Measurements from ENCODE around the gene KCNAB1.
"Not testable (repeated sequence)": the region's sequence is repeated elsewhere in the genome, so short reads cannot be mapped to it uniquely, and the experiment has no call there.

The KCNAB1 gene

DNA sequence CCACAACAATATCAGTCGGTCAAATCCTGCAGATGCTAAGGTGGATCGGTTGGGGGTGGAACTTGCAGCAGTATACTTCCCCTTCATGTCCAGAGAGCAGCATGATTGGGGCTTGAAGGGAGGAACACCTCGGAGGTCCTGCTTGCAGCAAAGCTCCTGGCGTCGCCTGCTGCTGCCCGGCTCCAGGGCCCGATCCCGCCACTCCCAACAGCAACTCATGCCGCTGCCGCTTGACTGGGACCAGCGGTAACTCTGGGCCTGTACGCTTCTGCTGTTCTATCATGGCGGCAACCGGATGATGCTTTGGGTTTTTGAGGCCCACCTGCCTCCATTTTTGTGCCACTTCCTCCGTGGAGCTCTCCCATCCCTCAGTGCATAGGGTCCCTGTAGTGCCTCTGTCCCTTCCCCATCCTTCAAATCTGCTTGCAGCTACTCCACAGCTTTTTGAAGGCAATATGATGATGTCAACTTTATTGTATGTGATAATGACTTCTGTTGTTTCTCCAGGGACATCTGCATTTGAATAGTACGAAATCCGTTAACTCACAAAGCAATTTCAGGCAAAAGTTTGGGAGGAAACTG lies 56.3 kb downstream of the KCNAB1 start:
- DNase-seq (ENCODE audit: low read depth) = no peak

DNA sequence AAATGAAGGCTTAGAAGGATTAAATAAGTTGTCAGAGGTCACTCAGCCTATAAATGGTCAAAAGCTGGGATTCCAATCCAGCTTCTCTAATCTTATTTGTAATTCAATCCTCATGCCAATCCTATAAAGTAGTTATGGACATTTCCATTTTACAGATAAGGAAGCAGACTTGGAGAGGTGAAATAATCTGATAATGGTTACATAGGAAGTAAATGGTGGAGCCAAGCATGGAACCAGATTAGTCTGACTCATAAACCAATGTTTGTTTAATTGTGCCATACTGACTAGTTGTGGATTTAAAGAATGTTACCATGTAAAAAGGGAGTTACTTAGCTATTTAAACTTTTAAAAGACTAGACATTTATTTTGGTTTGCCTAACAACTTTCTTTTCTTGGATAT lies 59.7 kb downstream of the KCNAB1 start:
- no peak for DNase-seq (ENCODE audit: low read depth)

DNA sequence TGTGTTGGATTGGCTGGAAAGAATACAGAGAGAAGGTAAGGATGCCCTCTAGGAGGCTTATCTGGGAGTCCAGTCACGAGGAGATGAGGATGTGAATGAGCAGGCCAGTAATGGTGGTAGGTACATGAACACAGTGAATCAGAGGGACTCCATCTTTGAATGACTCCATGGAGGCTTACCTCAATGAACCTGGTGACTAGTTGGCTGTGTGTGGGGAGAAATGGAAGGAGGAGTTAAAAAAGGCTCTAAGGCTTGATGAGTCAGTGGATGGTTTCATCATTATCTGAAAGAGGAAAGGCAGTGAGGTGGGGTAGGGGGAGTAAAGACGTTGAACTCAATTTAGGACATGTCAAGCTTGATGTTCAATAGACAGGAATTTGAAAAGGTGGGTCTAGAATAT lies 61.1 kb downstream of the KCNAB1 start:
- DNase-seq (ENCODE audit: low read depth) = peak; percentile 27

DNA sequence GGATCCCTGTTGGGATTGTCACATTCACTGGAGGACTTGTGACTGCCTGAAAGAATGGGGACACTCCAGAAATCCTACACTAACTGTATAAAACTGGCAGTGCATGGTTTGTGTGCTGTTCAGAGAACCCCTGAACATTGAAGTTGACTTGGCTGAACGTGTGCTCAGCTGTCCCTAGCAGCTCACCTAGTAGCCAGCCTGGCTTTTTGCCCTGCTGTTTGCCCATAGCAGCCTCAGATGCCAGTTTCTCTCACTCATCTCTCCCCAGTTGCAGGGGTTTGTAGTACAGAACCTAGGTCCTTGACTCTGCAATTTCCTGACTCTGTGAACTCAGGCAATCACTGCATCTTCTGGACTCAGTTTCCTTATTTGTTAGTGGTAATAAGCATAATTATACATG lies 63.0 kb downstream of the KCNAB1 start:
- no peak for DNase-seq (ENCODE audit: low read depth)

DNA sequence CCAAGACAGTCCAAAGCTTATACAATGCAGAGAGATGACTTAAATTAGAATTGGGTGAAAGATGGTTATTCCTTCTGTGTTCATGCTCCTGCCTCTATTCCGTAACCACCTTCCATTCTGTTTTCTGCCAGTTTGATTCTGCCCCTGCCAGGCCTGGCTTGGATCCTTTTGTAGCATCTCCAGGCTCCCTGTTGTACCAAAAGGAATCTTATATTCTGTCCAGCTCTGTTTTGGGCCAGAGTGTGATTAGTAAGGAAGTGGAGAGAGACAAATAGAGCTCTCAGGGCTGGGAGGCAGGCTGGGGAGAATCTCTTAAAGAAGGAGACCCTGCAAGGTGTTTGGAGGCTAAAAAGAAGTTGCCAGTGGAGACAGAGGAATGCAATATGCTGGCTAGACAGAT lies 63.8 kb downstream of the KCNAB1 start:
- no peak for DNase-seq (ENCODE audit: low read depth)

DNA sequence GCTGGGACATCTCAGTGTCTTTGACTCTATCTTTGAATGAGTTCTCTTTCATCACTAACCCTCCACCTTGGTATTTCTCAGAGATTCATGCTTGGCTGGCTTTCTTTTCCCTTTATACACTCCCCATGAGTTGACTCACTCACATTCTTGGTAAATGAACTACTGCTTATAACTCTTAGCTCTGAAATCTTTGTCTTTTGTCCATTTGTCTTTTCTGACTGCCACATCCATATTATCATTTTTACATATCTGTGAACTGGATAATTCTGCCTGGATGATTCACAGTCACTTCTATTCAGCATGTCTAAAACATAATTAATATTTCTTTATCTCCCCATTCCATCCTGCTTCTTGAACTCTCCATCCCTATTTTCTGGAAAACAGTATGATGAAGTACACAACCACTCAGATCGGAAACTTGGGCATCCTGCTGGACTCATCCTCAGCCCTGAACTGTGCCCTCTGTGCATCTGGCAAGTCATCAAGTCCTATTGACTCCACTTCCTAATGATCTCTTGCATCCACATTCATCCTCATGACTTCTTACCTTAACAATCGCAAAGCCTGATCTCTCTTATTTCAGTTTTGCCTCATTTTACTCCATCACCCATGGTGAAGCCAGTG lies 66.9 kb downstream of the KCNAB1 start:
- DNase-seq (ENCODE audit: low read depth) = peak; percentile 50

DNA sequence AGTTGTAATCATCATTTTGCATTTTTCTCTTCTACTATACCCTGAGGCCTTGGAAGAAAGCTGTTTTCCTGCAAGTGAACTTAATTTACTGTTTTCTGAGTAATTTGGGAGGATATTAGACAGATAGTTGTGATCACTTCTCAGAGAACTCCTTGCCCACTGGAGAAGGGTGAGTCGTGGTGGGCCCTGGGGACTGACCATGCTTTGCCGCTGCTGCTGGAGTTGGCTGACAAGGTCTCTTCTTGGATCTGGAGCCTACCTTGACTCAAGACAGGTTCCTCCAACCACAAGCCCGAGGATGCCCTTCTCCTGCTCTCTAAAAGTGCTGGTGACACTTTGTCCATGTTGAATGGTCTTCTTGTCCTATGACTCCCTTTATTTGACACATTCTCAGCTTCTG lies 68.4 kb downstream of the KCNAB1 start:
- no peak for DNase-seq (ENCODE audit: low read depth)

DNA sequence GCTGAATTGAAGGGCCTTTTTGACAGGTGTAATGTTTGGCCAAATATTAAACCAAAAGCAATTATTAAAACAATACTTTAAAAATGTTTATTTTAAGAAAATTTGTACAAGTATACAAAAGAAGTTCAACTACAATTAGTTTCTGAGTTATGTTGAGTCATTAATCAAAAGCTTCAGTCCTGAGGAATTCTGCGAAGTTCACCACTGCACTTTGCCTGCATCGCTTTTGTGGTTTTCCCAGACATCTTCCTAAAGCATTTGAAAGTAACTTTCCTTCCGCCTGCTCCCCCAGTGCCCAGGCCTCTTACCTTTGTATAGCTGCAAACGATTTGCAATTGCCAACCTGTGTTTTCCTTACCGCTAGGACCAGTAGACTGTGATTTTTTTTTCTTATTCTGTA lies 69.5 kb downstream of the KCNAB1 start:
- DNase-seq (ENCODE audit: low read depth) = no peak

DNA sequence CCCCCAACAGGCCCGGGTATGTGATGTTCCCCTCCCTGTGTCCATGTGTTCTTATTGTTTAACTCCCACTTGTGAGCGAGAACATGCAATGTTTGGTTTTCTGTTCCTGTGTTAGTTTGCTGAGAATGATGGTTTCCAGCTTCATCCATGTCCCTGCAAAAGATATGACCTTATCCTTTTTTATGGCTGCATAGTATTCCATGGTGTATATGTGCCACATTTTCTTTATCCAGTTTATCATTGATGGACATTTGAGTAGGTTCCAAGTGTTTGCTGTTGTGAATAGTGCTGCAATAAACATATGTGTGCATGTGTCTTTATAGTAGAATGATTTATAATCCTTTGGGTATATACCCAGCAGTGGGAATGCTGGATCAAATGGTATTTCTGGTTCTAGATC lies 74.6 kb downstream of the KCNAB1 start:
- not testable (repeated sequence) for DNase-seq (ENCODE audit: low read depth)

DNA sequence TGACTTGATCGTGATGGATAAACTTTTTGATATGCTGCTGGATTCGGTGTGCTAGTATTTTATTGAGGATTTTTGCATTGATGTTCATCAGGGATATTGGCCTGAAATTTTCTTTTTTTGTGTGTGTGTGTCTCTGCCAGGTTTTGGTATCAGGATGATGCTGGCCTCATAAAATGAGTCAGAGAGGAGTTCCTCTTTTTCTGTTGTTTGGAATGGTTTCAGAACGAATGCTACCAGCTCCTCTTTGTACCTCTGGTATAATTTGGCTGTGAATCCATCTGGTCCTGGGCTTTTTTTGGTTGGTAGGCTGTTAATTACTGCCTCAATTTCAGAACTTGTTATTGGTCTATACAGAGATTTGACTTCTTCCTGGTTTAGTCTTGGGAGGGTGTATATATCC lies 76.8 kb downstream of the KCNAB1 start:
- not testable (repeated sequence) for DNase-seq (ENCODE audit: low read depth)

DNA sequence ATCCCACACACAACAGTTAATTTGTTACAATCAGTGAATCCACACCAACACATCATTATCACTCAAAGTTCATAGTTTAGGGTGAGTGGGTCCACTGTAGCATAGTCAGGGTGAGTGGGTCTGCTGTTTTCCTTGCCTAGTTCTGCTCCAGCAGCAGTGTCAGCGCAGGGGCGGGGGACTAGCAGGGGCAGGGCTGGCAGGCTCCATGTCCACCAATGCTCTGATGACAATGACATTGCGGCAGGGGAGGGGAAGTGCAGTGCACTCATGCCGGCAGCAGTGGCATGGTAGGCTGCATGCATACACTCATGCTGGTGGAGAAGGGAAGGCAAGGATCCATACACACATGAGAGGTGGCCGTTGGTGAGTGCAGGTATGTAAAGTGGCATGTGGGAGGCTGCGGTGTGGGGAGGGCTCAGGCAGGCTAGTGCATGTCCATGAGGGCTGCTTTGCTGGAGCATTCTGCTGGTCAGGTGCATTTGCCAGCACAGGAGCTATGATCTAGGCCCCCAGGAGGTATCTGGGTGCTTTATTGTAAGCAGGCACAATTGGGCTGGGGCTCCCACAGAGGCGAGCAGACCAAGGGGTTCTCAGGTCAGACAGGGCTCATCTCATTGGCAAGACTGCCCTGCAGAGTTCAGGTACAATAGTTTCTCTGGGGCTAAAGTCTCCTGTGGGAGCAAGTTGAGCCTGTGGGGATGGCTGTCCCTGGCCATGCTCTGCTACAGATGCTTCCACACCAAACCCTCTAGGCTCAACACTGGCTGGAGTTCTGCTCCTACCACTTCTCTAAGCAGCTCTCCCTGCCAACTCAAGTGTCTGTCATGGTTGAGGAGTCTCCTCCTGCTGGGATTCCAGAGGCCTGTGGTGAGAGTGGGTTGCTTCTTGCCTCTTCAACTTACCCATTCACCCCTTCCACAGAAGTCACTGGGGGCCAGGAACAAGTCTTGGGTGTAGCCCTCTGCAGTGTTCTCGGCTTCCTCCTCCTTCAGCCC lies 81.3 kb downstream of the KCNAB1 start:
- no peak for DNase-seq (ENCODE audit: low read depth)

DNA sequence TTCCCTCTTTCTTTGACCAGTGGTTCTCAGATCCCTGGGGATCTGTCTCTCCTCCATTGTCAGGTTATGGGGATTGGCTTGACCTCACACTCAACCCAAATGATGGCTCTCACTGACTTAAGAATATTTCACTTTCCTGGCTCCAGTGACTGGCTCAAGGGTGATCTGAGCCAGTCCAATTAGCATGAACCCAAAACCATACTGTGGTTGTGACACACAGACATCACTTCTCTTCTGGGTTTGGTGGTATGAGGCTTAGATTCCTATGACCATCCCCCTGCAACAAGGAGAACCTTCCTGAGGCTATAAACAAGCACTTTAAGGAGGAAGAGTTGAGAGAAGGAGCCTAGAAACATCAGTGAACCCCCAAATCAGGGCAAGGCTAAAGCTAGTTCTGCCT lies 85.8 kb downstream of the KCNAB1 start:
- DNase-seq (ENCODE audit: low read depth) = no peak

DNA sequence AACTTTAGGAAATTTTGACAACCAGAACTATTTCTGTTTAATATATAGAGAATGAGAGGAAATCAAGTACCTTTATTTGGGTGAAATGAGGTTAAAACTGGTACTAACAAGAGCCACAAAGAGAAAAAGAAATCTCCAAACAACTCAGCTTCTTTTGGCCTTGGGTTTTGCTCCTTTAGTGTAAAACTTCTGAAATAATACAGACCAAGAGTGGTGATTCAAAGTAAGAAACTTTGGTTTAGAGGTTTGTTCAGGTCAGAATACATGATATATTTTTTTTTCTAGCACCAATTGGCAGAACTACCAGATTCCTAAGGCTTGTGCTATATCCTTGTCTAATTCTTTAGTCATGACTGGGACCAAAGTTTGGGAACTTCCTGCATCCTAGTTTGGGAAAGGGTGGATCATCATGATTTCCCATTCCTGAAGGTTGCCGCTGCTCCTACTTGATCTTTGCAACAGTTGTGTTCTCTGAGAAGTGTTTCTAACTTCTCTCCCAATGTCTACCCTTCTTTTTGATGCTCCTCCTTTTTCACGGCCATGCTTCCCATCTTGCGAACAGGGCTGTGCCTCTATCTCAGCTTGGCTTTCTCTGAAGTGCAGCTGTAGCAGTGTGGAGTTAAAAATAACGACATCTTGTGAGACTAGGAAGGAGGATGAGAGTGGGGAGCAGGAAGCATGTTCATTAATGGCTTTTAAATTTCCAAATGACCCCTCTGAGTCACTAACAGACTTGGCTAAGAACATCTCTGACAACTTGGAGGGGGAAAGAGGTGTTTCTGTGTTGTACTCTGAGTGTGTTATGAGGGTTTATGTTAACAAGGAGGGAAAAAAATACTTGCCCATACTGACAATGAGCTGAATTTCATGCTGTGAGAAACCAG lies 87.7 kb downstream of the KCNAB1 start:
- peak; percentile 82 for DNase-seq (ENCODE audit: low read depth)

DNA sequence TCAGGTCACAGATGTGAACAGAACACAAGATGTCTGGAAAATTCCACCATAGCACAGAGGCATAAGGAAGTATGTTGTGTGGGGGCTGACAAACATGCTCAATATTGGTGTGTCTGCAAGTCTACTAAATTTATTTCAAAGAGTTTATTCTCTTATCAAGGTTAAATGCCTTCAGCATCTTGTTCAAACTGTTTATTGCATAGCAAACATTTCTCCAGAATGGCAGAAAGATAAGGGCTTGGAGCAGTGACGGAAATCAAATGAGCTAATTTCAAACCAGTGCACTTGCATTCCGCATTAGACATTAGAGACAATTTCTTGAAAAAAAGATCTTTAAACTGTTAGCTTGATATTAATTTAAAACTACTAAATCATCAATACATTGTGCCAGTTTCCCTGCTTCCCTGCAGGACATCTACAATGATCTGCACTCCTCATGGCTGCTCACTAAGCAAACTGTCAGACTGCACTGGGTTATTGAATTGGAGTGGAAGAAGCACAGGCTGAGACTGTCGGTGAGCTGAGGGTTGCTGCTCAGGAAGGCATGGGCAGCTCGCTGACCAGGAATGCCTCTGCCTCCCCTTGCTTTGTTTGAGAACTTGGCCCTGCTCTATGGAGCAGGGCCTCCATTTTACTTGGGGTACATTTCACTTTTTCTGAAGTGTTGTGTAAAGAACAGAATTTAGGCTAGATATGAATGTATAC lies 89.4 kb downstream of the KCNAB1 start:
- no peak for DNase-seq (ENCODE audit: low read depth)

DNA sequence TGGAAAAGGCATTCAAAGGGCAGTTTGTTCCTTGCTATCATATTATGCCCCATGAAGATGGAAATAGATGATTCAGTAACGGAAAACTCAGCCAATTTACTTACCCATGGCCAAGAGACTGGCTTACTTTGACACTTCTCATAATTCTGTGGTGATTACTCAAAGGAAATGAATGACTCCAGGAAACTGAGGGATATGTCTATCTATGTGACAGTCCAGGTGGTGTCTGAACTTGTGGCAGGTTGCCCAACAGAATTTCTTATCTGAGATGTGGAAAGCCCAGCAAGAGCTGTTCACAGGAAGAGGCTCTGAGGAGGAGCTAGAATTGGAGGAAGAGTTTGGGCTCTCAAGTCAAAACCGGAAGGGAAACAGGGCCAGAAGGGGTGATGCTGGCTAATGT lies 91.2 kb downstream of the KCNAB1 start:
- no peak for DNase-seq (ENCODE audit: low read depth)

DNA sequence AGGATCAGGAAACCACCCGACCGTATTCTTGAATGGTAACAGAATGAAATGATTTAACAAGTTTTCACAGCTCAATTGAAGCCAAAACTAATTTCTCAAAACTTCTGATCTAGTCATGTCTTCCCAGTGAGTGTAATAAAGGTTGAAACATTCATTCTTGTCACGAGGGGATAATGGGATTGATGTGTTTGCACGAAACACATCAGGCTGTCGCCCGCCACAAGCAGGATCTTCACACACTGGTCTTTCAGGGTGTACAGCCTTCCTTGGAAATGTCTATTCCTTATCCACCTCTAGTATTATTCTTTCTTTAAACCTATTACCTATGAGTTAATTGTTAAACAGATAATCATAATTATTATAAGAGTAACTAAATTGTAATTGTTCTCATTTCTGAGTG lies 94.3 kb downstream of the KCNAB1 start:
- no peak for DNase-seq (ENCODE audit: low read depth)

DNA sequence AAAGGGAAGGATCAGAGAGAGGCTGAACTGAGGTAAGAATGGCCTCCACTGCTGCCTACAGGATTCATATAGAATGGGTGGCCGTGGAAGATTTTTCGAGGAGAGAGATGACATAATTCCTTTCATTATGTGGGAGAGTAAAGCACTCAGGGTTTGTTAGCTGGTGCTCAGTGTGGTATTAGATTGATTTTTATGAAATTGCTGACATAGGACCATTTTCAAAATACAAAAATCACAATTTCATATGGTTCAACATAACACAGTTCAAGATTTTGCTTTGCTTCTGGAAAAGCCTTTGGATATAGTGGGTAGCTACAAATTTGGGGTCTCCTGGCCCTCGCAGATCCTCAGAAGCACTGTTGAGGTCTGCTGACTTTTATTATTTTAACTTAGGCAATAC lies 95.4 kb downstream of the KCNAB1 start:
- DNase-seq (ENCODE audit: low read depth) = no peak

DNA sequence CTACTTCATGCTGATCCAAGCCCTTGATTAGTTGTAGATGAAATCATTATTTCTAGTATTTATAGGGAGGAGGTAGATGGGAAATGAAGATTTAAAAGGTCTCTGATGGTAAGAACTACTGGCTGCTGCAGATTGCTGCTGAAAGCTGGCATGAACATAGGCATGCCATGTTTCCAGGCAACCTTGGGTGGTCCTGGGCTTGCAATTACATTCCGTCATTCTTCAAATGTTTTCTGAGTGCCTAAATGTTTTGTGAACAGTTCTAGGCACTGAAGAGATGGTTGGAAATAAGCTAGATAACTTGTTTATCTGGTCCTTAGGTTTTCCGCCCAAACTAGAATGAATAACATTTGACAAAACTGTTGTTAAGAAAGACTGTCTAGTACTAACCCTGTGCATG lies 95.8 kb downstream of the KCNAB1 start:
- DNase-seq (ENCODE audit: low read depth) = no peak

DNA sequence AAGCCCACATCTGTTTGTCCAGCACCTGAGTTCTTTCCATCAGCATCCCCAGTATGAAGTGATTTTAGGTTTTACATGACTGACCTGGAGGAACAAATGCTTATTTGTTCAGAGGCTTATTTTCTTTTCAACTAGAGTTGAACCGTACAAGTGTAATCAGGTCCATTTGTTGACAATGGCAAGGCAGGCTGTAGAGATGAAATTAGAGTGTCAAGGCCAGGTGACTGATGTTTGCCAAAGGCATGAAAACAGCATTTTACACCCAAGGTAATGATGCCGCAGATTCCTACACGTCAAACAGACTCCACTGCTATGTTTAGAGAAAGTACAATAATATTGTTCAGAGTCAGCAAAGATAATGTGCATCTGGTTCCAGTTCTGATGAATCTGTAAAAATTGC lies 96.5 kb downstream of the KCNAB1 start:
- DNase-seq (ENCODE audit: low read depth) = no peak

DNA sequence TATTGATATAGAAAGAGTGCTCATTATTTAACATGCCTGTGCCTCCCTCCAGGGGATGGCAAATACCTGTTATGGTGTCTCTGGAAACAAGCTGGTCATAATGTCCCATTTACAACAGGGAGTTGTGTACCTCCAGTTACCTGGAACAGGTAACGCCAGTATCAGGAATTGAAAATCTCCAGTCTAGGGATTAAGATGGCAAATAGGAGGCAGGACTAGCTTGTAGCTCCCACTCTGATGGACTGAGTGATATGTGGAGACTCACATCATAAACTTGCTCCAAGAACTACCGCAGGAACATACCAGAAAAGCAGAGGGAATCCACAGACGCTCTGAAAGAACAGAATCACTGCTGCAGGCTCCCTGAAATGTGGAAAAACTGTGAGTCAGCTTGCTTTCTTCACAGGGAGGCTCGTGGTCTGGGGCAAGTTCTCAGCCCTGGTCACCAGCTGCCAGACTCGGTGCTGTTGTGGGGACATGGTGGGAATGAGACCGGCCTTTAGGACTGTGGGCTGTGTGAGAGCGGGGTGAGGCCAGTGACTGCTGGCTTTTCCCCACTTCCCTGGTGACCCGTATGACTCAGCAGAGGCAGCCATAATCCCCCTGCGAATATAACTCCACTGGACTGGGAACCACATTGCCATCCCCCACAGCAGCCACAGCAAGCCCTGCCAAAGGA lies 97.4 kb downstream of the KCNAB1 start:
- DNase-seq (ENCODE audit: low read depth) = peak; percentile 63

DNA sequence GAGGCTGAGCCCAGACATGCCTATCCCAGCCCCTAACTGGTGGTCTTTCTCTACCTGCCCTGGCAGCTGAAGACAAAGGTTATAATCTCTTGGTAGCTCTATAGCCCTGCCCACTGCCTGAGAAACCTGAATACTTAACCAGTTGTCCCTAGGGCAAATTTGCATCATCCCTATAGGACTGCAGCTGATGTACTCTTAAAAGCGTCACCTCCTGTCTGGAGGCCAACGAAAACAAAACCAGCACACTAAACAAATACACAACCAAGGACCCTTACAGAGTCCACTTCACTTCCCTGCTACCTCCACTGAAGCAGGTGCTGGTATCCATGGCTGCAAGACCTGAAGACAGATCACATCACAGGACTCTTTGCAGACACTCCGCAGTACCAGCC lies 98.0 kb downstream of the KCNAB1 start:
- DNase-seq (ENCODE audit: low read depth) = no peak

All from GM04504 (cell line).